ENCODE results near the gene PPP1R12B. TPM values are rescaled to one million over a fixed set of nuclear protein-coding genes. Genes with fewer than 3 reads are reported as not detected.
"Not testable (repeated sequence)": the region's sequence is repeated elsewhere in the genome, so short reads cannot be mapped to it uniquely, and the experiment has no call there.

The PPP1R12B gene
- polyA plus RNA-seq, 12 donors, result 61.9 to 102 (median 85.5) TPM; not detected in 1

DNA sequence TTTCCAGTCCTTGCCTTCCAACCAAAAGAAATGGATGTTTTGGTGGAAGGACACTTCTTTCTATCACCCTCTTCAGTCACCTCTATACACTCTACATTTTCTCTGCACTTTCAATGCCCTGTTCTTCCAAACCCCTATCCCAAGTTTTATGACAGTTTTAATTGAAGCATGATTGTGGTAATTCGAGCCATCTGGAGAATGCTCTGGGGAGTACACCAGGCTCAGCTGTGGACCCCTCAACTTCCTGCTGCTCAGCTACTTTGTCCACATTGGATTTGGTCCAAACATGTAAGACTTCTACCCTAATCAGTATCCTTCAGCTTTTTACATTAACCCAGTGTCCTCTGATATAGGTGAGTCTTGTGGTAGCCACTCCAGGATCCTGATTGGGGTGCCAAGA is 232.1 kb downstream of the PPP1R12B start:
- no peak for DNase-seq

DNA sequence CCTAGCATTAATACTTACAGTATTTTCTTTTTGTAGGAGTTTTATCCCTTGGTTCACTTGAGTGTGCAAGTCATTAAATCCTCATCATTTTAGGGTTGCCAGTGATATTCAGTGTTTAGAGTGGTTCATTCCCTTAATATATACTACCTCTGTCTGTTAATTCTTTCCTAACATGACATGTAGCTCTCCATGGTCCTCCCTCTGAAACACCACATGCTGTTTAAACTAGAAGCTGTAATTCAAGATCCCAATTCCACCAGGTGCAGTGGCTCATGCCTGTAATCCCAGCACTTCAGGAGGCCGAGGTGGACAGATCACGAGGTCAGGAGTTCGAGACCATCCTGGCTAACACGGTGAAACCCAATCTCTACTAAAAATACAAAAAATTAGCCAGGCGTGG is 233.9 kb downstream of the PPP1R12B start:
- DNase-seq, result not testable (repeated sequence)

DNA sequence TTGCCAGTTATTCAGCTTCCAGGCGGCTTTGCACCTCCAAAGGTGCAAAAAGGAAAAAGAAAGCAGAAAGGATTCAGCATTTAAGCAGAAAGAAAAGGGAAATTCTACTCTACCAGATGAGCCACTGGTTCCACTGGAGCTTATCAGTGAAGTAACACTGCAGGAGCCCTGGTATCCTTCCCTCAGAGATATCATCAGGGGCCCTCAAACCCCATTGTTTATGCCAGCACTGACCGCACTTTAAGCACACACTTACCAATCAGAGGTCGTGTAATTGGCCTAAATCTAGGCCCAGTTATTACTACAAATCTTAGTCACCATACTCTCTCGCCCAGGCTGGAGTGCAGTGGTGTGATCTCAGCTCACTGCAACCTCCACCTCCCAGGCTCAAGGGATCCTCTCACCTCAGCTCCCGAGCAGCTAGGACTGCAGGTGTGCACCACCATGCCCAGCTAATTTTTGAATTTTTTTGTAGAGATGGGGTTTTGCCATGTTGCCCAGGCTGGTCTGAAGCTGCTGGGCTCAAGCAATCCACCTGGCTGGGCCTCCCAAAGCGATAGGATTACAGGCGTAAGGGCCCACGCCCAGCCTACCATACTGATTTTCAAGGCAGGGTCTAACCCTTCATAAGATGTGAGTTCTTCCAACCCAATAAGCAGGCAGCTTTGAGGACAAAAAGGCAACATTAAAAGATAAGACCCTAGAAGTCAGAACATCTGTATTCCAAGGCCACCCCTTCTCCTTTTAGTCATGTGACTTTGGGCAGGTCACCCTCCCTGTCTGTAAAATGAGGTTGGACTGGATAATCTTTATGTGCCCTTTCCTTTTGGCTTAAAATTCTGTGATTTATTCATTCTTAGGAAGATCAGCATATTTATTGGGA is 236.4 kb downstream of the PPP1R12B start:
- DNase-seq, result no peak

DNA sequence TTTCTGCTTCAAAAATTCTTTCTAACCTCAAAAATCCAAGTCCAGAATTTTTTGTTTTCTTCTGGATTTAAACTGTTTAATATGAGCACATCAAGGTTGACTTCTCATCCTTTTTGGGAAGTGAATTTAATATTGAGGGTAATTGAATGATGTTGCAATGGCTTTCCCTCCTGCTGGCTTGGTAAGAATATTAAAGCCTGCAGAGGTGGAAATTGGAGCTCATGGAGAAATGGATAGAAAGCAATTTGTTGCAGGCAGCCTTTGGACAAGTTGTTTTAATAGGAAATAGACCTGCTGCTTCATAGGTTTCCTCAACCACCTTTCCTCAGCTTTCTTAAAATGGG is 237.1 kb downstream of the PPP1R12B start:
- DNase-seq, result no peak

DNA sequence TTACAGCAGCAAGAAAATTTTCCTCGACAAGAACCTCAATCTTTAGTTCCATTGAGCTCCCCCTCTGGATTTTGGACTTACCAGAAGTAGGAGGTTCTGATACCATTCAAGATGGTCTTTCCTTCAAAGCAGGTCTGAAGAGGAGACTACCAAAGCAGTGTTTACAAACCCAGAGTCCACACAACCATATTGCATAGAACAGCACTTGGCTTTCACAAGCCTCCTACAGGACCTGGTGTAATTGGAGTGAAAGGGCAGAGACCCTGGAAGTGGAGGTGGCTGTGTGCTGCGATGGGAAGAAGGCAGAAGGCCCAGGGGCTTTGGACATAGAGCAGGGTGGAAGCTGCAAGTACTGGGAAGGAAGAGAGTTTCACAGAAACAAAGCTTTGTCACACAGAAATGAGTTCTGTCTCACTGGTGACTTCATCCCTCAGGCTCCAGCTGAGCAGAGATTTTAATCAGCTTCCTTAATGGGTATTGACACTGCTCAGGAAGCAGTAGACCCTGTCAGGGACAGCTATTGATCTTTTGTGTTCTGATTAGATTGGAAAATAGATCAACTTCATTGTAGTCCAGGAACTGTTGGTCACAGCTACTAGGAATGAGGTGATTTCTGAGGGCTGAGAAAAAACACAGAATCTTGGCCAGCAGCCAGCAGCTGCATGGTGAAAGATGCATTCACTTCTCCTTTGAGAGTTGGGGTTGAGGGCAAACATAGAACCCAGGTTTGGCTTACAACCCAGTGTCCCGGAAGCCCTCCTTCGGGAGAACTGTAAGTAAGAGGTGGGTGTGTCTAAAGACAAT is 237.7 kb downstream of the PPP1R12B start:
- DNase-seq, result peak; percentile 69

DNA sequence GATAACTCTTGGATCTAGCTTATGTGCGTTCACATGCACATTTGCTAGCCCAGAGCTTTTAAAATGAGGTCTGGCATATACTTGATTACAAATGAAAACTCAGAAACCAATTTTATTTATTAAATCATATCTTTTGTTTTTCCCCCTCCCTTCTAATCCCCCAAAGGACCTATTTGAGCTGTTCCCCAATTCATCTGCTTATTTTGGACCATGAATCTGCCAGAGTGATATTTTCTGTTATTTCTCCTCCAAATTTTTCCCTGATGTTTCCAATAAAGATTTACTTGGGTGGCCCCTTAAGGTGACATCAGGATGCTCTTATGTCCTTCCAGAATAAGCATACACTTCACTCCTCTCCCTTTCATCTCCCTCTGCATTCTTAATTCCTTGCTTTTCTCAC is 238.4 kb downstream of the PPP1R12B start:
- DNase-seq, result peak; percentile 40

DNA sequence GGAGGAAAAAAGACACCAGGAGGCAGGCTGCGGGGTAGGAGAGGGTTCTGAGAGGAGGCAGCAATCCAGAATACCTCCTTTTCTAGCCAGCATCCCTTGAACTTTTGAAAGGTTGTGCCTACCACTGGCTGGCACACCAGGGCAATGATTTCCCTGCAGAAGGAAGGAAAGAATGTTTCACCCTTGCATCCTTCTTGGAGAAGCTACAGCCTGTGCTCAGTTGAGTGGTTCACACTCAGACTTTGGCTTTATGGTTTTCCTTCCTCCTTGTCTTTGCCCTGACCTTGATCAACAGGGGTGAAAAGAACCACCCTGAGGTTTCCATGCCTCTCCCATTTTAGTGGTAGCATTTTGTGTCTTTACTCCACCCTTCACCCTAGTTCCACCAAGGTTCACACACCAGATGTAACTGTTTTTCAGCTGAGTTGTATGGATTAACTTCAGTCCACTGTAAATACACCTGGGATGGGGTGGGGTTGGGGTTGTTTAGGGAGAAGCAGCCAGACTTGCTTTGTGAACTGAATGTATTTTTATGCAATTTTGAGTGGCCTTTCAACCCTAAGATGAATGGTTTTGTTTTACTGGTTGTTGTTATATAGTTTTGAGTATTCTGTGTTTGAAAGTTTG is 239.5 kb downstream of the PPP1R12B start:
- peak; percentile 51 for DNase-seq

DNA sequence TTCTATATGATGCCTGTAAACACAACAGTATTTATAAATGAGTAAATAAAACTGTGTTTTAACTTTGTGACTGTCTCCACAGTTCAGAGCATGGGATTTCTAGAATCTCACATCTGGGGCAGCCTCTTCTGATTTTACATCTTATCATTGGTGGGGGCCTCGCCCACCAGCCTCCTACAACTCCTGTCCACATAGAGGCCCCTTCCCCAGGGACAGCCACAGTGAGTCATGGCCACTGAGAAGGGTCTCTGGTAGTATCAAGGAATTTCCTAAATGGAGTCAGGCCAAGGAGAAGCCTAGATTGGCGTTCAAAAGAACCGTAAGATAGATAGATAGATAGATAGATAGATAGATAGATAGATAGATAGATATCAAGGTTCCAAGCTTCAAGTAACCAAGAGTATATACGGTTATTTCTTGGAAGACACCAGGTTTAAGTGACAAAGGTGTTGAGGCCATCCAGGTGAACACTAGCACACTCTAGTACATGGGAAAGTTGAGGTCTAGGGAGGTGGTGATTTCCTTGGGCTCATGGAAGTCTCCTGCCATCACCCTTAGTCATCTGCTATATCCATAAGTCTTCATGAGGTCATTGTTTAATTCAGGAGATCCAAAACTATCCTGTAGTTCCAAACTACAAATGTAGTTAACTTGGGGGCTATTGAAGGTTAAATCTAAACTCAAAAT is 240.1 kb downstream of the PPP1R12B start:
- DNase-seq, result no peak

DNA sequence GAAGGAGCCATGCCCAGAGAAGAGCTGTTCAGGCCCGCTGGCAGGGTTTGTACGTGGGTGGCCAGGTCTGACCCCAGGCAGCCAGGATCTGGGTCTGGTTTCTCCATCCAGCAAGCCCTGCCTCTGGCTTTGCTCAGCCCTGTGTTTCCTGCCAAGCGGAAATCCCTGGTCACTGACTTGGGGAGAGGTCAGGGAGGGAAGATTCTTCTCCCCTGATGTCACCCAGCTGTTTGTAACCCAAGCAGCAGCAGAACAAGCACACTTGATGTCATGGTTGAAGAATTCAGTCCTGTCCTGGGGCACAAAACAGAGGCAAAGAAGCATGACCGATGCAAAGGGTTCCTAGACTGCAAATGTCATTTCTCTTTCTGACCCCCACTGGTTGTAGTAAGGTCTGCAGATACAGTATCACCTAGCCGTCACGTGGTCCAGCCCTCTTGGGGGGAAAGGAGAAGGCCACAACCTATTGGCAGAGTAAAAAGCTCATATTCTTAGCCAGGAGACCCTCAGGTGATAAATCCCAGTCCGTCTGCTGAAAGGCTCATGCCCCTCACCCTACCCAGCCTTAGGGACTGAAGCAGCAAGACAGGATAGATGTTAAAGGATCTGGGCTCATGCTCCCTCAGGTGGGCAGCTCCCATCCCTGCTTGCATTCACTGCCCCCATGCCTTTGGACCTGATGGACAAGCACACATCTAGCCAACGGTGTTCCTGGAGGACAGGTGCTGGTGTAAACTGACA is 240.9 kb downstream of the PPP1R12B start:
- peak; percentile 92 for DNase-seq

DNA sequence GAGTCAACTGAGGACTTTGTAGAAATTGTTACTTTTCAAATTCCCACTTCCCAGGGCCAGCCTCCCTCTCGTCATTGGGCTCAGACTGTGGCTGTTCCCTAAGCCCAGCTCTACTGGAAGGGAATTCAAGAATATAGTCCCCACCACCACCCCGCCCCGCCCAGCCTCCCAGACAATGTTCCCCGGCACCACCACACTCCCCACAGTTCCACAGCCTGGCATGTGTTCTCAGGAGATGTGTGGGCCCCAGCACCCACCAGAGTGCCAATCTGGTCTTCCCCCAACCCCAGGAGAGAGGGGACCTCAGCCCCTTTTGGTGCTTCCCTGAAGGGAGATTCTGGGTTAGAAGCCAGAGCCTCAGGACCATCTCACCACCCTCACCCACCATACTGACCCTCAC is 241.6 kb downstream of the PPP1R12B start:
- no peak for DNase-seq

DNA sequence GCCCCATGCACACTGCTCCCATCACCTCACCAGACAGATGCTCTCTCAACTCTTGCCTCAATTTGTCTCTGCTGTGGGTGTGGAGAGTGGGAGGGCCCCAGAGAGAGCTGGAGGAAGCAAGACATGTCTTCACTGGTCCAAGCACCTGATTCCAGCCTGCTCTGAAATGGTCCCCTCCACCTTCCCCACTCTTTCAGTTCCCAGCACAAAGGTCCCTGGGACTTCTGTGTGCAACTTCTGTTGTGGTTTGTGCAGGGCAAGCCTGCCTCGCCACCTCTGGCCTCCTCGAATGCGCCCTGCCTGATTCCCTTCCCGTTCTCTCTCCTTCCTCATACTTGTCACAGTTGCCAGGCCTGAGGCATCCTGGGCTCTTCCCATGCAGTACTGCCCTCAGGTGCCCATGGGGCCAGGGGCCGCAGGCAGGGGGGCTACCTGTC is 242.5 kb downstream of the PPP1R12B start:
- DNase-seq, result no peak

DNA sequence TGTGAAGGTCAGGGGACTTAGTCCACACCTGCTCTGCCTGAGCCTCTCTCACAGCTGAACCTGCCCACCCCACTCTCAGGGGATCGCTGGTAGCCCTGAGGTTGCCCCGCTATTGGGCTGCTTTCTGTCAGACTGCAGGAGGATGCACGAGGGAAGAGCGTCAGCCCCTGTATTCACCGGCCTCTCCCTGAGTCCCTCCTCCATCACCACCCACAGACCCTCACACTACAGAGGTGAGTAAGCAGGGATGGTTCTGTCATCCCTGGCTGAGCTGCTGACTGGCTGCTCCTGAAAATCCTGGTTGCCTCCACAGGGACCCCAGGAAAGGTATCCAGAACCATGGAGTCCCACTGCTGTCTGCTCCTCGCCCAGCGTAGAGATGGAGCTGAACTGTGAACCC is 243.0 kb downstream of the PPP1R12B start:
- DNase-seq, result no peak

DNA sequence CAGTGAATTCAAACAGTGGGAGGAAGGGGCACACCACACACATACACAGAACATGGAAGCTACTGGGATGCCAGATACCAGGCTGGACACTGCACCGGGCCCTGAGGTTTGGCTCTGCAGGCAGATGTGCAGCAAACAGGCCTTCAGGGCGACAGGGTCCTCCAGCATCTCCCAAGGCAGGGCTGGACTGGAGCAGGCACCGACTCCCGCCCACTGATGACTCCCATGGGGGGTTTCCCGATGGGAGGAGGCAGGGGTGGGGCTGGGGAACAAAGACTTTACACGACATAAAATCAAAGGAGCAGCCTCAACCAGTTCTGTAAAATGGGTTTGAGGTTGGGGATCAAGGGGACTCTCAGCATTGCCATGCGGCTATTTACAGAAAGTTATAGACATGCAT is 243.6 kb downstream of the PPP1R12B start:
- DNase-seq, result no peak

DNA sequence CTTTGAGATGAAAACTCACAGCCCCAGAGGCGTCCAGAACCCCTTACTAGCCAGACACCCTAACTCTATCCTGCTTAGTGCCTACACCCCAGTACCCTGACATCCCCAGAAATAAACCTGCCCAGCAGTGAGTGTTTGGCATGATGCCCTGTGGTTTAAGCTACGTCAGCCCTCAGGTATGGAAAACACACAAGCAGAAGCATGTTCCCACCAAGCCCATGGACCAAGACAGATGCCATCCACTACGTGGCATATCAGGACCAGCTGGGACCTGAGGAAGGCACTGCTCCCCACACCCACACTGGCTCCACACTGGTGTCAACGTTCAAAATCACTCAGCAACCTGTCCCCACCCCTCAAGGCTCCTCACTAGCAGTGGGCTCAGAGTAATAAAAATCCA is 245.3 kb downstream of the PPP1R12B start:
- no peak for DNase-seq

DNA sequence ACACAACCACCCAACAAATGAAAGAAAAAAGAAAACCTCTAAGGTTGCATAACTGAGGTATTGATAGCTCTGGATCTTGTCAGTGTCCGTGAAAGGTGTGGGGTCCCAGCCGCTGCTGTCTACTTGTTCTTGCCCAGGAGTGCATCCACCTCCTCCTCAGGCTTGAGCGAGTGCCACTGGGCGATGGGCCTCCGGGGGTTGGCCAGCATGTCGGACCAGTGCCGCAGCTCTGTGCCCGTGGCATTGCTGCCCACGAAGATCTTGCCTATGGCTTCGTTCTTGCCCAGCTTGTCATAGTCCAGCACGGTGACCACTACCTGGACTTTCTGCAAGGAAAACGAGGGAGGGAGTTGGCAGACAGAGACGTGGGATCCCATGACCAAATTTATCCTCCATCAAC is 248.1 kb downstream of the PPP1R12B start:
- DNase-seq, result no peak

DNA sequence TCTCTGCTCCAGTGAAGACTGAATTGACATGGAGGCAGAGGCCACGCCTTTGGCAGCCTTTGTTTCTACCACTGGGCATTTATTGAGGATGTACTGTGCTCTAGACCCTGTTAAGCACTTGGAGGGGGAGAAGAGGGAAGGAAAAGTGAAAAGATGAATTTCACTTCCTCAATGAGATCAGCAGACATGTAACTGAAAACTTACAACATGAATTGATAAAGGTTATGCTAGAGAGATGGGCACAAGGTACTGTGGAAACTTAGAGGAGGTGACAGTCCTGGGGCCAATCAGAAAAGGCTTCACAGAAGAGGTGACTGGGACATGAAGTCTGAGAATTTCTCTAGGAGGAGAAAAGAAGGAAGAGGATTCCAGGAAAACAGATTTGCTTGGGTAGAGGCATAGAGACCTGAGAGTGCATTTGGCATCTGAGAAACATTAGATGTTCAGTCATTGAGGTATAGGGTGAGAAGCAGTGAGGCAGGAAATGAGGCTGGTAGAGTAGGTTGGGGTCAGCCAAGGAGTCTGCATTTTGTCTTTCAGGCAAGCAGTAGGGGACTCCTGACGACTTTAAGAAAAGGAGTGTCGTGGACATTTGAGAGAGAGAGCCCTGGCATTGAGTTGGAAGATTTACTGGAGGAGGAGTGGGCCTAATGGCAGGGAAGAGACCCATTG is 248.7 kb downstream of the PPP1R12B start:
- no peak for DNase-seq

DNA sequence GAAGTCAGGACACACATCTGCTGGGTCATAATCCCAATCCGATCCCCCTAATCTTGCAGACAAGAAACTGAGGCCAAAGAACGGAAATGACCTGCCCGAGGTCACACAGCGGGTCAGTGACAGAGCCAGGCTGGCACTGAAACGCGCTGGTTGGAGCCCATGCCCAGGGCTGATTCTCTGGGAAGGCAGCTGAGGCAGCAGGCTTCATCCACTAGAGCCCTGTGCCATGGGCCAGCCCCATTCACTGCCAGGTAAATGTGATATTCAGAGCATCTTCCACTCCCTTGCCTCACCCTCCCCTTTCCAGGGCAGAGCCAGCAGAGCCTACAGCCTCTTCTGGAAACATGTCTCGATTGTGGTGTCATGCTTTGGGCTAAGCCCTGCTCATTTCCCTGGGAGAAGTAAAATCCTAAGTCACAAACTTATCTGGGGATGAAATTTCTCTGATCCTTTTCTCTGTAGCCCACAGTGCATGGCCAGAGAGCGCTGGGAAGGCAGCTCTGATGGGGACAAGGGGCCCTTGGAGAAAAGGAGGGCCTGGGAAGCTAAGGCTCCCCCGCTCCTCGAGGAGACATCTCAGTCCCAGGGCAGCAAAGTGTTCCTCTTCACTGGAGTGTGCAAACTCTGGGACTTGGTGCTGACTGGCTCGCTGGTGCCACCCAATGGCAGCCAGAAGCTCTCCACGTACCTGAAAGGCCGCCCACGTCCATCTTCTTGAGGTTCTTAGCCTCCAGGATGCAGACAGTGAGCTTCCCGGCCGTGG is 251.4 kb downstream of the PPP1R12B start:
- DNase-seq, result peak; percentile 62

DNA sequence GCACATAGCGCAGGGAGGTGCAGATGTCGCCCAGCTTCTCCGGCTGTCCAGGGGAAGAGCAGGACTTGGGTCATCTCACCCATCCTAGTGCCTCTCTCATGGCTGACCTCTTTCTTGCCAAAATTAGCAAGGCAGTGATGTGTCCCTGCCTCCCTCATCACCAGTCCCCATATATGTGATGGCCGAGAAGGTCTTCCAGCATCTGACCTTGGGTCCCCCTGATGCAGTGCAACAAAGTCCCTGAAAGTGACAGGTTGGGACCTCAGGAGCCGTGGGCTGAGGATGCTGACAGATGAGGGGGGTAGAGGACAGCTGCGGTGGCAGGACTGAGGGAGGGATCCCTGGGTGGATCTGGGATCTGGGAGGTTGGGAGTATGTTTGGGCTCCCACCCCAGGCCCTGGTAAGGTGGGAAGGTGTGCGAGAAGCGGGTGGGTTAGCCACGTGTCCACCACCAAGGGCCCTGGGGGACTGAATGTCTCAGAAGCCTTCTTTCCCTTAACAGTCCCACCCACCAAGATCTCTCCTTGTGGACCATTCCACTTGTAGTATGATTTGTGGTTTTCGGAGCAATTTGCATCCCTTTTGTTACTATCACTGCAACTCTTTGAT is 252.0 kb downstream of the PPP1R12B start:
- no peak for DNase-seq

DNA sequence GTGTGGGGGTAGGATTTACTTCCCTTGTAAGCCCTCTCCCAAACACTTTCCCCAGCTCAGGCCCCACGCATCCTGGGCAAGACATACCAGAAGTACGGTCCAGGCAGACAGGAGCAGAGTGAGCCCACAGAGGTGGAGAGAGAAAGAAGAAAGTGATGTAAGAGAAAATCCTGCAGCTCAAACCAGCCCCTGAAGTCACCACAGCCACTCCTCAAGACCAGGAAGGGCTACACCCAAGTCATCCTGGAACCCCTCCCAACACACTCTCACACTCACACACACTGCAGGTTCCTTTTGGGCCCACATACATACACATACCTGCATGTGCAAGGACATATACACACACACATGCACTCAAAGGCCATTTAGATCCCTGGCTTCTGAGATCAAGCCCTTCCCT is 254.9 kb downstream of the PPP1R12B start:
- no peak for DNase-seq

Data from muscle of arm (tissue), 12 donors.